Sigmoid colon (tissue), 4 donors: Measurements from ENCODE around the gene TSPAN9.

Experiments used
- POLR2AphosphoS5 ChIP-seq, 4 donors: sonication (generic); formaldehyde crosslinking; IDR thresholded peaks; one replicate each; pipeline ENCODE4 v1.6.1; 2017; ENCODE audit warnings: antibody characterized with exemption in 4 of 4
- TF ChIP-seq, protein P1 (sequence below), 4 experiments: fragments of 450-650 bp in 3 of 4; fragments of 200-600 bp in 1 of 4; IDR thresholded peaks; one replicate each; pipeline ENCODE4 v1.5.1; 2016 to 2019; ENCODE audit warnings: antibody characterized with exemption in 4 of 4, mild to moderate bottlenecking in 3 of 4, moderate library complexity in 2 of 4

GRCh38 chr12:3190101-3190500, 112.9 kb downstream of the TSPAN9 start:
- TF ChIP-seq POLR2AphosphoS5 (IDR thresholded peaks at IDR 0.05): no peak
- TF ChIP-seq, protein P1, sequence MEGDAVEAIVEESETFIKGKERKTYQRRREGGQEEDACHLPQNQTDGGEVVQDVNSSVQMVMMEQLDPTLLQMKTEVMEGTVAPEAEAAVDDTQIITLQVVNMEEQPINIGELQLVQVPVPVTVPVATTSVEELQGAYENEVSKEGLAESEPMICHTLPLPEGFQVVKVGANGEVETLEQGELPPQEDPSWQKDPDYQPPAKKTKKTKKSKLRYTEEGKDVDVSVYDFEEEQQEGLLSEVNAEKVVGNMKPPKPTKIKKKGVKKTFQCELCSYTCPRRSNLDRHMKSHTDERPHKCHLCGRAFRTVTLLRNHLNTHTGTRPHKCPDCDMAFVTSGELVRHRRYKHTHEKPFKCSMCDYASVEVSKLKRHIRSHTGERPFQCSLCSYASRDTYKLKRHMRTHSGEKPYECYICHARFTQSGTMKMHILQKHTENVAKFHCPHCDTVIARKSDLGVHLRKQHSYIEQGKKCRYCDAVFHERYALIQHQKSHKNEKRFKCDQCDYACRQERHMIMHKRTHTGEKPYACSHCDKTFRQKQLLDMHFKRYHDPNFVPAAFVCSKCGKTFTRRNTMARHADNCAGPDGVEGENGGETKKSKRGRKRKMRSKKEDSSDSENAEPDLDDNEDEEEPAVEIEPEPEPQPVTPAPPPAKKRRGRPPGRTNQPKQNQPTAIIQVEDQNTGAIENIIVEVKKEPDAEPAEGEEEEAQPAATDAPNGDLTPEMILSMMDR (IDR thresholded peaks at IDR 0.05): no peak
